Jurkat, Clone E6-1 (cell line): ENCODE data around the gene GLP2R.
"Not testable (repeated sequence)": the region's sequence is repeated elsewhere in the genome, so short reads cannot be mapped to it uniquely, and the experiment has no call there.

ENCODE experiments used
- DNase-seq: peaks from one replicate; pipeline ENCODE4 v3.0.0-alpha.2; 2011; ENCODE audit warnings: low read depth, low spot score
- H3K4me3 ChIP-seq: 2 replicates; pipeline ENCODE4 v1.5.1; 2011; ENCODE audit warnings: mild to moderate bottlenecking, low read length, control low read depth, moderate library complexity

Gene GLP2R

GRCh38 chr17:9908649-9909042, 82.9 kb downstream of the GLP2R start:
- no peak for DNase-seq

GRCh38 chr17:9911089-9911488, 85.4 kb downstream of the GLP2R start:
- no peak overlapping the region for H3K4me3 ChIP-seq

More at GRCh38 chr17:9908649-9909042, 82.9 kb downstream of the GLP2R start:
- no peak overlapping the region for H3K4me3 ChIP-seq

GRCh38 chr17:9912121-9913099, 86.7 kb downstream of the GLP2R start:
- DNase-seq: no peak
- no peak overlapping the region for H3K4me3 ChIP-seq

More at GRCh38 chr17:9911089-9911488, 85.4 kb downstream of the GLP2R start:
- DNase-seq: no peak

- no peak overlapping the region for H3K4me3 ChIP-seq
- DNase-seq: no peak
These were observed 87.8 kb downstream of the GLP2R start for GRCh38 chr17:9913476-9913875.

- DNase-seq: no peak
- H3K4me3 ChIP-seq: no peak overlapping the region
These were observed 90.4 kb downstream of the GLP2R start for GRCh38 chr17:9916108-9916507.

- H3K4me3 ChIP-seq: no peak overlapping the region
- DNase-seq: no peak
These were observed 91.4 kb downstream of the GLP2R start for GRCh38 chr17:9917131-9917530.

- no peak for DNase-seq
- no peak overlapping the region for H3K4me3 ChIP-seq
These were observed 92.1 kb downstream of the GLP2R start for GRCh38 chr17:9917801-9918200.

- DNase-seq: no peak
- no peak overlapping the region for H3K4me3 ChIP-seq
These were observed 92.6 kb downstream of the GLP2R start for GRCh38 chr17:9918352-9918751.

- no peak for DNase-seq
- no peak overlapping the region for H3K4me3 ChIP-seq
These were observed 93.2 kb downstream of the GLP2R start for GRCh38 chr17:9918804-9919352.

- DNase-seq, H3K4me3 ChIP-seq: not testable (repeated sequence)
These were observed 95.5 kb downstream of the GLP2R start for GRCh38 chr17:9921216-9921615.

- no peak overlapping the region for H3K4me3 ChIP-seq
- DNase-seq: no peak
These were observed 96.5 kb downstream of the GLP2R start for GRCh38 chr17:9922012-9922848.

GRCh38 chr17:9924735-9925191, 99.0 kb downstream of the GLP2R start:
- peak; percentile 75 for DNase-seq
- H3K4me3 ChIP-seq: no peak overlapping the region

- DNase-seq: no peak
- H3K4me3 ChIP-seq: no peak overlapping the region
These were observed 99.7 kb downstream of the GLP2R start for GRCh38 chr17:9925457-9925856.

GRCh38 chr17:9926150-9926804, 100.6 kb downstream of the GLP2R start:
- H3K4me3 ChIP-seq: no peak overlapping the region
- DNase-seq: no peak

GRCh38 chr17:9928601-9929333, 103.0 kb downstream of the GLP2R start:
- DNase-seq: no peak
- H3K4me3 ChIP-seq: no peak overlapping the region

GRCh38 chr17:9929871-9930270, 104.1 kb downstream of the GLP2R start:
- no peak for DNase-seq
- no peak overlapping the region for H3K4me3 ChIP-seq

GRCh38 chr17:9931144-9931741, 105.5 kb downstream of the GLP2R start:
- no peak overlapping the region for H3K4me3 ChIP-seq
- DNase-seq: no peak

GRCh38 chr17:9932491-9932890, 106.8 kb downstream of the GLP2R start:
- DNase-seq: no peak
- no peak overlapping the region for H3K4me3 ChIP-seq
